ENCODE measurements around the gene ECT2L. TPM values are rescaled to one million over a fixed set of nuclear protein-coding genes. Genes with fewer than 3 reads are reported as not detected.

The ECT2L gene
- total and polyA plus RNA-seq, 2 experiments from 2014 or later: not detected

DNA sequence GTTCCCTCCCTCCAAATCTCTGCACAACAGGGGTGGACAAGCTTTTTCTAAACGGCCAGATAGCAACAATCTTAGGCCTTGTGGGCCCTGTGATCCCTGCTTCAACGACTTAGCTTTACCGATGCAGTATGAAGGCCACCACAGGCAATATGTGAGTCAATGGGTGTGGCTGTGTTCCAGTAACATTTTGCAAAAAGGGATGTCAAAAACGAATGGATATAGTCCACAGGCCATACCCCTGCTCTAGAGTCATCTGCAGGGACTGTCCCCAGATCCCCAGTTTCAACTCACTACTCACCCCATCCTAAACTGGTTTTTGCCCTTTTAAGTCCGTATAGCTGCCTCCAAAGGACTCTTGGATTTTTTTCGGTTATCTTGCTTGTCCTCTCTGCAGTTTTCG is 34.4 kb downstream of the ECT2L start:
- TF ChIP-seq, protein P1, sequence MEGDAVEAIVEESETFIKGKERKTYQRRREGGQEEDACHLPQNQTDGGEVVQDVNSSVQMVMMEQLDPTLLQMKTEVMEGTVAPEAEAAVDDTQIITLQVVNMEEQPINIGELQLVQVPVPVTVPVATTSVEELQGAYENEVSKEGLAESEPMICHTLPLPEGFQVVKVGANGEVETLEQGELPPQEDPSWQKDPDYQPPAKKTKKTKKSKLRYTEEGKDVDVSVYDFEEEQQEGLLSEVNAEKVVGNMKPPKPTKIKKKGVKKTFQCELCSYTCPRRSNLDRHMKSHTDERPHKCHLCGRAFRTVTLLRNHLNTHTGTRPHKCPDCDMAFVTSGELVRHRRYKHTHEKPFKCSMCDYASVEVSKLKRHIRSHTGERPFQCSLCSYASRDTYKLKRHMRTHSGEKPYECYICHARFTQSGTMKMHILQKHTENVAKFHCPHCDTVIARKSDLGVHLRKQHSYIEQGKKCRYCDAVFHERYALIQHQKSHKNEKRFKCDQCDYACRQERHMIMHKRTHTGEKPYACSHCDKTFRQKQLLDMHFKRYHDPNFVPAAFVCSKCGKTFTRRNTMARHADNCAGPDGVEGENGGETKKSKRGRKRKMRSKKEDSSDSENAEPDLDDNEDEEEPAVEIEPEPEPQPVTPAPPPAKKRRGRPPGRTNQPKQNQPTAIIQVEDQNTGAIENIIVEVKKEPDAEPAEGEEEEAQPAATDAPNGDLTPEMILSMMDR (IDR thresholded peaks at IDR 0.05; ENCODE audit: low read depth, low read length): no peak
- Histone ChIP-seq H3K27ac (no peak overlapping the region), H3K9me3 (ENCODE audit: low read depth) (no peaks in the 10 kb centered on the region), H3K36me3 (no peaks in the 10 kb centered on the region), H3K4me1 (ENCODE audit: low read depth) (peaks cover 8% of the 10 kb centered on the region), H3K4me3 (no peak overlapping the region), H3K27me3 (no peaks in the 10 kb centered on the region)
- no peak for DNase-seq (ENCODE audit: low read depth in 1 of 2, low spot score in 1 of 2)

- DNase-seq (ENCODE audit: low read depth in 1 of 2, low spot score in 1 of 2): no peak
- Histone ChIP-seq H3K4me1 (ENCODE audit: low read depth) (peaks cover 8% of the 10 kb centered on the region), H3K27ac (no peak overlapping the region), H3K27me3 (no peaks in the 10 kb centered on the region), H3K9me3 (ENCODE audit: low read depth) (no peaks in the 10 kb centered on the region), H3K36me3 (no peaks in the 10 kb centered on the region), H3K4me3 (no peak overlapping the region)
- TF ChIP-seq, protein P1 (IDR thresholded peaks at IDR 0.05; ENCODE audit: low read depth, low read length): no peak
These were observed 36.3 kb downstream of the ECT2L start for GRCh38 chr6:138832182-138832581.

DNA sequence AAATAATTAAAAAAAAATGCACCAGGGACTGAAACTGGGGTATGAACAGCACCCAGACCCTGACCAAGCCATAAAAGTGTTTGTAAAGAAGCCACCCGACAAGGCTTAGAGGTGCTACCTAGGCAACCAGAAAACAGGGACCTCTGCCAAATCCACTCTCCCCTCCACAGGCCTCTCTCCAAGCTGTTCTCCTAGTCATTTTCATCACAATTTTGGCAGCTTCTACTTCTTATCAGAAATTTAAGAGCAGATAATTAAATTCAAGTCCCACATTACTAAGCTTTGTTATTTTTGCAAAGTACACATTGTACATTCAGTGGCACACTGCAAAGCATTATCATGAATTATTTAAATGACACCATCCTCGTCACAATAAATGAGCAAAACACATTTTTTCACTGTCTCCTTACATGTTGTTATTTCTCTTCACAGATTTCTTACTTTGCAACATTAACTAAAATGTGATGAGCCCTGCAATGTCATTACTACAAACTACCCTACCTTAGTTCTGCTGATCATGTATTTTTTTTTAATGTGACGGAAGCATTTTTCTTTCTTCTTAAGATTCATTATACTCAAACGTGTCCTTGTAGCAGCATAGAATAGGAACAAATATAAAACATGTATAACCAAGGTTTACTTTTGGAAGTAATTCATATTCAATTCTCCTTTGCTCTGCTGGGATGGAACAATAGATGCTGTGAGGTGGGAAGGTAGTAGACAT is 38.1 kb downstream of the ECT2L start:
- H3K4me1 ChIP-seq (ENCODE audit: low read depth): peaks cover 8% of the 10 kb centered on the region
- no peak overlapping the region for H3K4me3 ChIP-seq
- H3K27ac ChIP-seq: peak overlapping the region; percentile 14
- no peaks in the 10 kb centered on the region for H3K36me3 ChIP-seq
- TF ChIP-seq, protein P1 (IDR thresholded peaks at IDR 0.05; ENCODE audit: low read depth, low read length): no peak
- peak; percentile 45 to 95 for DNase-seq (ENCODE audit: low read depth in 1 of 2, low spot score in 1 of 2)
- no peaks in the 10 kb centered on the region for H3K27me3 ChIP-seq
- no peaks in the 10 kb centered on the region for H3K9me3 ChIP-seq (ENCODE audit: low read depth)

DNA sequence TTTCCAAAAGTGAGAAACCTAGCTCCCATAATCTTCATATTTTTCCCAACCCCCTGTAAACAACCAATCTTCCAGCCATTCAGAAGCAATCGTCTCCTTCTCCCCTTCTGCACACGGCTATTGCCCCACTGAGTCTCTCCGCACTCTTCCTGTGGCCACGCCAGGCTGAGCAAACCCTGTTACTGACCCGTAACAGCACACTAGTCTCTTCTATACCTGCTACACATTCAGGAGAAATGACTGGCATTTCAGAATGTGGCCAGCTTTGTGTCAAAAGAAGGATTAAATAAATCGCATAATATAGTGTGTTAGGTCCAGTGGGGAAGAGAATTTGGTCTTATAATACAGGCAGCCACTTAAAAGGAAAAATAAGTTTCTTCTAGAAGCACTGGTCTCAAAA is 41.4 kb downstream of the ECT2L start:
- Histone ChIP-seq H3K27me3 (no peaks in the 10 kb centered on the region), H3K4me3 (no peak overlapping the region), H3K27ac (no peak overlapping the region), H3K36me3 (no peaks in the 10 kb centered on the region), H3K9me3 (ENCODE audit: low read depth) (no peaks in the 10 kb centered on the region), H3K4me1 (ENCODE audit: low read depth) (peaks cover 8% of the 10 kb centered on the region)
- no peak for DNase-seq (ENCODE audit: low read depth in 1 of 2, low spot score in 1 of 2)
- TF ChIP-seq, protein P1 (IDR thresholded peaks at IDR 0.05; ENCODE audit: low read depth, low read length): no peak

GRCh38 chr6:138844192-138844591 is 48.3 kb downstream of the ECT2L start:
- Histone ChIP-seq H3K4me1 (ENCODE audit: low read depth) (no peaks in the 10 kb centered on the region), H3K27ac (no peak overlapping the region), H3K27me3 (no peaks in the 10 kb centered on the region), H3K4me3 (no peak overlapping the region), H3K9me3 (ENCODE audit: low read depth) (no peaks in the 10 kb centered on the region), H3K36me3 (no peaks in the 10 kb centered on the region)
- DNase-seq (ENCODE audit: low read depth in 1 of 2, low spot score in 1 of 2): peak in 1 of 2 donors; percentile 97
- TF ChIP-seq, protein P1 (IDR thresholded peaks at IDR 0.05; ENCODE audit: low read depth, low read length): no peak

All from cardiac muscle cell (in vitro differentiated cells and primary cell).